Raji (cell line): ENCODE data around the gene EGLN2.

Experiments
- POLR2A ChIP-seq: IDR thresholded peaks from 2 replicates; pipeline ENCODE4 v1.6.1; 2011; ENCODE audit warnings: low read depth, low read length, control low read depth; ENCODE audit not compliant: insufficient read depth

EGLN2 gene

DNA sequence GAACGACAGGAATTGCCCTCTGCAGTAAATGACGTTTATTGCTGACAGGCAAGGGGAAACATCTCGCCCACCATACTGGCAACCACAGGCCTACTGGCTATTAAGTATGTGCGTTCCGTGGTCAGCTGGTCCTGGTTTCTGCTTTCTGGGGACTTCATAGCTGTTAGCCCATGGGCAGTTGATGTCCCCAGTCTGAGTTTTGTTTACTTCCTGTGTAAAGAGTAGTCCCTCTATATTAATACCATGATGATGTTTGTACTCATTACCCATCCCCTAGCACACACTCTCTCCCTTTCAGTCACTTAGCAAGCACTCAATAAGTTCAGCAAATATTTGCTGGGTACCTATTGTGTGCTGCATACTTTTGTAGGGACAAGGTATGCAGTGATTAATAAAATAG, 30.1 kb upstream of the EGLN2 start:
- no peak for TF ChIP-seq POLR2A

DNA sequence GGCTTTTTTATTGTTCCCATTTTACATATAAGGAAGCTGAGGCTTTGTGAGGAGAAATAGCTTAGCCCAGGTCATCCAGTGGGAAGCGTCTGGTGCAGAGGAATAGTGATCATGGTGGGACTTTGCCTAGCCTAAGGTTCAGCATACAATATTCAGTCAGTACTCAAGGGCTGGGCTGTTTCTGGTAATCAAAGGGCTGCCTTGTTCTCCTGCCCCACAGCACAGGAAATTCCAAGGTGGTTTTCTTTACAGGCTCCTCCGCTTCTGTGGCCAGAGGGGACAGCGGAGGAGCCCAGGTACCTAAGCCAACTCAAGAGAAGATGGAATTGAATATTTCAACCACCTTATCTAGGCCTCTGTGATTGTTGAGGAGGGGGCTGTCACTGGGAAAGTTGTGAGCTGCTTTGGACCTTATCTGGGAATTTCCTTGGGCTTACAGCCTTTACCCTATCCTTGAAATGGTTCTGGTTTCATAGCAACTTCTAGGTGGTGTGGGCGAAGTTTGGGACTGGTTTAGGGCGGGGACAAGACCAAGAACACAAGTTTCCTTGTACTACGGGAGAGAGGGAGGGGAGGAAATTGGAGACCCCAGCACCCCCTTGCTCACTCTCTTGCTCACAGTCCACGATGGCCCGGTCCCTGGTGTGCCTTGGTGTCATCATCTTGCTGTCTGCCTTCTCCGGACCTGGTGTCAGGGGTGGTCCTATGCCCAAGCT, 23.9 kb upstream of the EGLN2 start, which contains the start of gene MIA:
Gene MIA (plus strand): TSS at position 606 of the 716 bp plus-strand sequence. CDS start 22 bp downstream, at position 628.
- TF ChIP-seq POLR2A = no peak

DNA sequence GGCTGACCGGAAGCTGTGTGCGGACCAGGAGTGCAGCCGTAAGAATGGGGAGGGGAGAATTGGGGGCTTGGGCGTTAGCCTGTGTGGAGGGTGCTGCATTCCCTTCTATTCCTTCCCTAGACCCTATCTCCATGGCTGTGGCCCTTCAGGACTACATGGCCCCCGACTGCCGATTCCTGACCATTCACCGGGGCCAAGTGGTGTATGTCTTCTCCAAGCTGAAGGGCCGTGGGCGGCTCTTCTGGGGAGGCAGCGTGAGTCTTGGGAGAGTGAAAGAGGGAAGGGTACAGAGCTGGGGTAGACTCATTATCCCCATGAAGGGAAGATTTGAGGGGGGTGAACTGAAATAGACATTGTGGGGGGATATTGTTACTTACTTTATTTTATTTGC, 23.4 kb upstream of the EGLN2 start:
- TF ChIP-seq POLR2A = no peak

DNA sequence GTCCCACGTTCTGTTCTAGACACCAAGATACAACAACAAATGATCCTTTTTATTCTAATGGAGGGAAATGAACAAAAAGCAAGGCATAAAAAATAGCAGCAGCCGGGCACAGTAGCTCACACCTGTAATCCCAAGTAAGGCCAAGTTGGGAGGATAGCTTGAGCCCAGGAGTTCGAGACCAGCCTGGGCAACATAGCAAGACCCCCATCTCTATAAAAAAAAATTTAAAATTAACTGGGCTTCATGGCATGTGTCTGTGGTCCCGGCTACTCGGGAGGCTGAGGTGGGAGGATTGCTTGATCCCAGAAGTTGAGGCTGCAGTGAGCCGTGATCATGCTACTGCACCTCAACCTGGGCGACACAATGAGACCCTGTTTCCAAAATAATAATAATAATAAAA, 22.6 kb upstream of the EGLN2 start:
- TF ChIP-seq POLR2A = no peak

DNA sequence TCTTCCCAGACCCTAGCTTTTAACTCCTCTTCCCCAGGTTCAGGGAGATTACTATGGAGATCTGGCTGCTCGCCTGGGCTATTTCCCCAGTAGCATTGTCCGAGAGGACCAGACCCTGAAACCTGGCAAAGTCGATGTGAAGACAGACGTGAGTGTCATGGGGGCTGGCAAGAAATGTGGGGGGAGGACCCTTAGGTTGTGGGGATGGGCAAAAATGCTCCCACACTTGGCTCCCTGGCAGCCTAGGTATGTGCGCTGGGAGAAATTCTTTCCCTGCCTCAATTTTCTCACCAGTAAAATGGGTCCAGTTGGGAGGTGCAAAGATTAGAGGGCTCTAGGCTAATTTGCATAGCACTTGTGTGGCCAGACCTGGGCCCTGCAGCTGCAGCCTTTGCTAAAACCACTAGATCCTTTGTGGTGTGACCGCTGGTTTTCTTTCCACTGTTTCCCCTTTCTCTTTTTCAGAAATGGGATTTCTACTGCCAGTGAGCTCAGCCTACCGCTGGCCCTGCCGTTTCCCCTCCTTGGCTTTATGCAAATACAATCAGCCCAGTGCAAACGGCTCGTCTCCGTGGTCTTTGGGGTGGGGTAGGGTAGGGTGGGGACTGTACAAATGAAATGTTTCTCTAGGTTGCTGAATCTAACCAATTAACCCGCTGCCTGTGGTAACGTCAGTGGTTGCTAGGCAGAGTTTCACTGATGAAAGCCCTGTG, 21.9 kb upstream of the EGLN2 start:
- no peak; the same call in 1 of the 2 replicates for TF ChIP-seq POLR2A

DNA sequence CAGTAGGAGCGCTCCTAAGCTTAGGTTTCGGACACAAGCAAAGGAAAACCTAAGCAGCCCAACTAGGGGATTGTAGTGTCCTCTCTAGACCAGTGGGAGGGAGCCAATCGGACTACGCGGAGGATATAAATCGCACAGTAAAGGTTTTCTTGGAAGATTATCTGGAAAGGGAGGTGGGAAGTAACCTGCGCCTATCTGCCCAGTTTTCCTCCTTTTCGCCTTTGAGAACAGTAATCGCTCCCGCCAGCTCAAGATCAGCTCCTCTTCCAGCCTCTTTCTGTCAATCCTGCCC, 21.4 kb upstream of the EGLN2 start:
- TF ChIP-seq POLR2A = peak; percentile 62

DNA sequence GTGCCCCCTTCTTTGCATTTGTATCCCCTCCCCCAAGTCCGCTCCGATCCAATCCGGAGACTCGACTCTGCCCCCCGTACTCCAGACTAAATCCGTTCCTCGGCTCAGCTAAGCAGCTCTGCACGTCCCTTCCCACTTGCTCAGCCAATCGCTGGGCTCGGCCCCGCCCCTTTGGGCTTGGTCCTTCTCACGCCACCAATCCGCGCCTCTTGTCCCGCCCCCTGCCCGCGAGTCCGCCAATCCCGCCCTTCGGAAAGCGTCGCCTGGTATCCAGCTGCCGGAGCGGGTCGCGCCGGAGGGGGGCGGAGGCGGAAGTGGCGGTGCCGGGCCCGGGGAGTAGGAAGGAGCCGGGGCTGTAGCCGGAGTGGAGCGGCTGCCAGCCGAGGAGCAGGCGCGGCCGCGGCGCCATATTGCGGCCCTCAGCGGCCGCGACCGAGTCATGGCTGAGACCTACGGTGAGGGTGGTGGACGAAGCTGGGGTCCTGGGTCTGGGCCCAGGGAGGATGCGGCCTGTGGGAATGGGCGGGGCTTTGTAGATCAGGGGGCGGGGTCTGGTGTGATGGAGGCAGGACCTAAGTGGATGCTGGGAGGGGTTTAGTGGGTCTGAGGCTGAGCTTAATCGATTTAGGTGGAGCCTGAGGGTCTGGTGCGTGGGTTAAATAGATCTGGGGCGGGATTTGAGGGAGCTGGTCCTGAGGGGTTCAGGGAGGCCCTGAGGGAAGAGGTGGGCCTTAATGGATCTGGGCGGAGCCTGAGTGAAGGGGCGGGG, 20.9 kb upstream of the EGLN2 start, which contains the start of gene RAB4B:
Gene RAB4B (plus strand): TSS at position 311 of the 769 bp plus-strand sequence. CDS start 129 bp downstream, at position 440.
- peak; percentile 28; the same call in 1 of the 2 replicates for TF ChIP-seq POLR2A

DNA sequence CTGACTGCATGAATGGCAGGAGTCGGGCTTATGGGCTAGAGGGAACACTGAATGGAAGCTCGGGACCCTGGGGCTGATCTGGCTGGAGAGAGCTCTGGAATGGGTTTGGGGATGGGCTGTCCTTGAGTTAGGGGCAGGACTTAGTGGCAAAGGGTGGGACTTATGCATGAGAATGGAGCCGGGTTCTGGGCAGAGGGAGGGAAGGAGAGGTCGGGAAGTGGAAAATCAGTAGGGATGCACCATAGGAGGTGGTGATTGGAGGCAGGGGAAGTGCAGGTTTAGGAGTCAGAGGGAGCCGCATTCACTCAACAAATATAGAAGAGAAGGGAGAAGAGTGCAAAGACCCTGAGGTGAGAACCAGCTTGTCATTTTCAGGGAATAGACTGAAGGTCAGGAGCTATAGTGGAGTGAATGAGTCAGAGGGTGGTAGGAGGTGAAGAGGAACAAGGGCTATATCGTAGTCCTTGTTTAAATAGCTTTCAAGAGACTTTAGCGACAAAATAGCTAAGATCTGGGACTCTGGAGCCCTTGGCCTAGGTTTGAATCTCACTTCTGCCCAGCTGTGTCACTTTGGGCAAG, 20.2 kb upstream of the EGLN2 start:
- no peak for TF ChIP-seq POLR2A

DNA sequence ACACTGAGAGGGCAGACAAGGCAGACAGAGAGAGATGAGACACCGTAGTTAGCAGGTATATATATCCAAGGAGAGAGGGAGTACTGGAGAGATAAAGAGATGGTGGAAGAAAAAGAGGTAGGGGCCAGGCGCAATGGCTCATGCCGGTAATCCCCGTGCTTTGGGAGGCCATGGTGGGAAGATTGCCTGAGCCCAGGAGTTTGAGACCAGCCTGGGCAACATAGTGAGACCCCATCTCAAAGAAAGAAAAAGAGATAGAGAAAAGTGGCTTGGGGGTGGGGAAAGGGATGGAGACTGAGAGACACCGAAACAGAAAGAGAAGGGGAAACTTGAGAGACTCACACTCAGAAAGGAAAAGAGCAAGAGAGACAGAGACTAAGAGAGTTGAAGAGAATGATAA, 18.4 kb upstream of the EGLN2 start:
- no peak for TF ChIP-seq POLR2A

DNA sequence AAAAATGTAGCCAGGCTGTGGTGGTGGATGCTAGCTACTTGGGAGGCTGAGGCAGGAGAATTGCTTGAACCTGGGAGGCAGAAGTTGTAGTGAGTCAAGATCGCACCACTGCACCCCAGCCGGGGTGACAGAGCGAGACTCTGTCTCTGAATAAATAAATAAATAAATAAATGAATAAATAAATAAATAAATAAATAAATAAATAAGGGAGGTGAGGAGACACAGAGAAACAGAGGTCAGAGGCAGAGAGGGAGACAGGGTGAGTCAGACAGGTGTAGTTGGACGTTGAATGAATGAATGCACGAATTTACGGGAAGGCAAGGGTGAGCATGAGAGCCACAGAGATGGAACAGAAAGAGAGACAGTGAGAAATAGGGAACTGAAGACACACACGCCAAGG, 17.9 kb upstream of the EGLN2 start:
- TF ChIP-seq POLR2A = no peak

DNA sequence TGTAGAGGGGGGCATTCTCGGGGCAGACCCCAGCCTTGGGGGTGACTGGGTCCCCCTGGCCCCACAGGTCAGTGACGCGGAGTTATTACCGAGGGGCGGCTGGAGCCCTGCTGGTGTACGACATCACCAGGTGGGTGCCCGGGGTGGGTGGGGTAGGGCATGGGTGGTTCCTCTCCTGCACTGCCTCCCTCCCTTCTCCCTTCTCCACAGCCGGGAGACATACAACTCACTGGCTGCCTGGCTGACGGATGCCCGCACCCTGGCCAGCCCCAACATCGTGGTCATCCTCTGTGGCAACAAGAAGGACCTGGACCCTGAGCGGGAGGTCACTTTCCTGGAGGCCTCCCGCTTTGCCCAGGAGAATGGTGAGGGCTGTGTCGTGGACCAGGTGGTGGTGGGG, 15.3 kb upstream of the EGLN2 start:
- TF ChIP-seq POLR2A = no peak

DNA sequence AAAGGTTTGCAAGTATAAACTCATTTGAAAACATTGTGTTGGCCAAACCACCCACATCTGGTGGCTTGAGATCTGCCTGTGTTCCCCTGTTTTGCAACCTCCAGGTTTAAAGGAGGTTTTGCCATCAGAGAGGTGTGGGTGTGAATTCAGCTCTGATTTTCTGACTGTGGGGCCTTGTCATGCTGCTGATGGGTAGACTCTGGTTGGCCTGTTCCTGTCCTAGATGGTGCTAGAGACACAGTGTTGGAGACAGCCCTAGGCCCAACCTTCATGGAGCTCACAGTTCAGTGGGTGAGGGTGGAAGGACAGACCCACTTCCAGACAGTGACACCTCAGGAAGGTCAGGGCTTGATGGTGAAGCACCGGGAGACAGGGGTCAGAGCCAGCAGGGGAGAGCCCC, 13.5 kb upstream of the EGLN2 start:
- no peak for TF ChIP-seq POLR2A

DNA sequence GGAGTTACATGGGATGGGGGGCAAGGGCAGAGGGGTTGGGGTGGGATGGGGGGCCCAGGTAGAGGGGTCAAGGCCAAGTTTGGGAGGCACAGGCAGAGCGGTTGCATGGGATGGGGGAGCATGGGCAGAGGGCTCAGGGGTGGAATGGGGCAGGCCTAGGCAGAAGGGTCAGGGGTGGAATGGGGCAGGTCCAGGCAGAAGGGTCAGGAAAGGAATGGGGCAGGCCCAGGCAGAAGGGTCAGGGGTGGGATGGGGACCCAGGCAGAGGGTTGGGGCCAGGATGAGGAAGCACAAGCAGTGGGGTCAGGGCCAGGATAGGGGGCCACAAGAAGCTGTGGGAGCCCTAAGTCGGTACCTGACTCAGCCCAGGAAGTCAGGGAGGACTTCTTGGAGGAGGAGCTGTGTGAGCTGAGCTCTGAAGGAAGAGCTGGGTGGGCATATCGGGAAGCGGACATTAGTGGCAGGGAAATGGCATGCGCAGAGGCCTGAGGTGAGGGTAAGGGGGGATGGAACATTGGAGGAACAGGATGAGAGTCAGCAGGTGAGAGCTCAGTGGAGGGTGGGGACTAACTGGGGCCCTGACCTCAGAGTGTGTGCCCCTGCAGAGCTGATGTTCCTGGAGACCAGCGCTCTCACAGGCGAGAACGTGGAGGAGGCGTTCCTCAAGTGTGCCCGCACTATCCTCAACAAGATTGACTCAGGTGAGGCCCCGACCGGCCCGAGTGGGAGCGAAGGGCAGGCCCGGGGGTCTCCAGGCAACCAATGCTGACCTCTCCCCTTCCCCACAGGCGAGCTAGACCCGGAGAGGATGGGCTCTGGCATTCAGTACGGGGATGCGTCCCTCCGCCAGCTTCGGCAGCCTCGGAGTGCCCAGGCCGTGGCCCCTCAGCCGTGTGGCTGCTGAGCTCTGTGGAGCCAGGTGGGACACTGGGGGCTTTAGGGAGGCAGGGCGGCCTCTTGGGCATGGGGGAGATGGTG, 12.6 kb upstream of the EGLN2 start:
- no peak for TF ChIP-seq POLR2A

DNA sequence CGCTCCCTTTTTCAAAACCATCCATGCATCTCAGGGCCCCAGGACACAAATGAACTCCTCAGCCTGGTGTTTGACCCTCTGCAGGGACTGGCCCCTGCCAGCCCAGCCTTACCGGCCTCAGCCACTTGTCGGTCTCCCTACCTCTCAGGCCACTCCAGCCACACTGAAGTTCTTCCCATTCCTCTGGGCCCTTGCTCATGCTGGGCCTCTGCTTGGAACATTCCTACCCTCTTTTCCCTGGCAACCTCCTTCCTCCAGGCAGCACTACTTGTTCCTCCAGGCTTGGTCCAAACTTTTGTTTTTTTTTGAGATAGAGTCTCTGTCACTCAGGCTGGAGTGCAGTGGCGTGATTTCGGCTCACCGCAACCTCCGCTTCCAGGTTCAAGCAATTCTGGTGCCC, 7.6 kb upstream of the EGLN2 start:
- TF ChIP-seq POLR2A = no peak
